Ishikawa (cell line): ENCODE measurements around the gene CDIP1.

Experiments used
- CEBPB ChIP-seq: IDR thresholded peaks from 2 replicates; pipeline ENCODE4 v1.6.1; 2012
- EGR1 ChIP-seq: IDR thresholded peaks from 2 replicates; pipeline ENCODE4 v1.6.1; 2012
- EP300 ChIP-seq: IDR thresholded peaks from 2 replicates; pipeline ENCODE4 v1.6.1; 2012; ENCODE audit warnings: borderline replicate concordance
- RAD21 ChIP-seq: IDR thresholded peaks from 2 replicates; pipeline ENCODE4 v1.6.1; 2012; ENCODE audit warnings: low read depth
- ZBTB7A ChIP-seq: IDR thresholded peaks from 2 replicates; pipeline ENCODE4 v1.6.1; 2012; ENCODE audit warnings: low read depth
- TF ChIP-seq, protein P1 (sequence below): IDR thresholded peaks from 2 replicates; pipeline ENCODE4 v1.6.1; 2012; ENCODE audit warnings: low read depth, mild to moderate bottlenecking
- TF ChIP-seq, protein P2 (sequence below): IDR thresholded peaks from 2 replicates; pipeline ENCODE4 v1.6.1; 2012

DNA sequence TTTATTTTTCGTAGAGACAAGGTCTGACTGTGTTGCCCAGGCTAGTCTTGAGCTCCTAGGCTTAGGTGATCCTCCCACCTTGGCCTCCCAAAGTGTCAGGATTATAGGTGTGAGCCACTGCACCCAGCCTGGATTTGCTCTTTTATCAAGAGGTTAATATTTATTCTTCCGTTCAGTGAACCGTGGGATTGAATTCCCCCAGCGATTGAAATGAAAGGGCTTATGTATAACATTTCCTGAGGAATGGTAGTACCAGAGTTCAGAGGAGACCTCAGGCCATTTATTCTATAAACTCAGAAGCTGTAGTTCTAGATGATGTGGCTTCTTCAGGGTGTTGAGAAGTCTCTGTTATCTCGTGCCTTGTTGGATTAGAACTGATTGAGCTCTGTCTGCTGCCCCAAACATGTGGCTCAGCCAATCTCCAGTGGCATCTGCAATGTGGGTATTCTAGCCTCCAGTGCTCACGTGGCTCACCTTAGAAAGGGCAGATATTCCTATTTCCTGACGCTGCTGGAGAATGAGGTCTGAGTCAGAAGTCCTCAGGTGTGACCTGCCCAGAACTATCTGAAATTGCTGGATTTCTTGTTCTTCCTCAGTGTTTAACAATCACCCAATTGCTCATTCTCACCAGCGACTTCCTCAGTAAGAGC is 39.9 kb downstream of the CDIP1 start:
- TF ChIP-seq ZBTB7A, result no peak
- no peak for TF ChIP-seq EP300
- TF ChIP-seq RAD21, result no peak
- no peak for TF ChIP-seq EGR1
- TF ChIP-seq, protein P1, sequence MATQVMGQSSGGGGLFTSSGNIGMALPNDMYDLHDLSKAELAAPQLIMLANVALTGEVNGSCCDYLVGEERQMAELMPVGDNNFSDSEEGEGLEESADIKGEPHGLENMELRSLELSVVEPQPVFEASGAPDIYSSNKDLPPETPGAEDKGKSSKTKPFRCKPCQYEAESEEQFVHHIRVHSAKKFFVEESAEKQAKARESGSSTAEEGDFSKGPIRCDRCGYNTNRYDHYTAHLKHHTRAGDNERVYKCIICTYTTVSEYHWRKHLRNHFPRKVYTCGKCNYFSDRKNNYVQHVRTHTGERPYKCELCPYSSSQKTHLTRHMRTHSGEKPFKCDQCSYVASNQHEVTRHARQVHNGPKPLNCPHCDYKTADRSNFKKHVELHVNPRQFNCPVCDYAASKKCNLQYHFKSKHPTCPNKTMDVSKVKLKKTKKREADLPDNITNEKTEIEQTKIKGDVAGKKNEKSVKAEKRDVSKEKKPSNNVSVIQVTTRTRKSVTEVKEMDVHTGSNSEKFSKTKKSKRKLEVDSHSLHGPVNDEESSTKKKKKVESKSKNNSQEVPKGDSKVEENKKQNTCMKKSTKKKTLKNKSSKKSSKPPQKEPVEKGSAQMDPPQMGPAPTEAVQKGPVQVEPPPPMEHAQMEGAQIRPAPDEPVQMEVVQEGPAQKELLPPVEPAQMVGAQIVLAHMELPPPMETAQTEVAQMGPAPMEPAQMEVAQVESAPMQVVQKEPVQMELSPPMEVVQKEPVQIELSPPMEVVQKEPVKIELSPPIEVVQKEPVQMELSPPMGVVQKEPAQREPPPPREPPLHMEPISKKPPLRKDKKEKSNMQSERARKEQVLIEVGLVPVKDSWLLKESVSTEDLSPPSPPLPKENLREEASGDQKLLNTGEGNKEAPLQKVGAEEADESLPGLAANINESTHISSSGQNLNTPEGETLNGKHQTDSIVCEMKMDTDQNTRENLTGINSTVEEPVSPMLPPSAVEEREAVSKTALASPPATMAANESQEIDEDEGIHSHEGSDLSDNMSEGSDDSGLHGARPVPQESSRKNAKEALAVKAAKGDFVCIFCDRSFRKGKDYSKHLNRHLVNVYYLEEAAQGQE, result no peak
- TF ChIP-seq, protein P2, sequence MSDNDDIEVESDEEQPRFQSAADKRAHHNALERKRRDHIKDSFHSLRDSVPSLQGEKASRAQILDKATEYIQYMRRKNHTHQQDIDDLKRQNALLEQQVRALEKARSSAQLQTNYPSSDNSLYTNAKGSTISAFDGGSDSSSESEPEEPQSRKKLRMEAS, result no peak
- no peak for TF ChIP-seq CEBPB
